PC-3 (cell line): ENCODE results near the gene RTKN. TPM values are rescaled to one million over a fixed set of nuclear protein-coding genes. Genes with fewer than 3 reads are reported as not detected.

ENCODE experiments used
- ATAC-seq: fragments of 200-7000 bp; cut with Tn5 transposase; 2 replicates; pipeline ENCODE4 v1.9.1; 2020; ENCODE audit warnings: mild to moderate bottlenecking, moderate library complexity
- BruUV-seq: library from RNA; stranded (reverse); fragments of 400-500 nt; replicated peaks from 2 replicates; lab custom pipeline; 2021; lab: Mats Ljungman, UMichigan
- CTCF ChIA-PET: fragments of 300-600 bp; sonication (Branson Sonifier 250); formaldehyde crosslinking; loops from one replicate; lab custom pipeline; 2022; ENCODE audit warnings: antibody characterized with exemption; lab: Charles Lee
- POLR2A ChIA-PET: fragments of 300-600 bp; sonication (Branson Sonifier 250); formaldehyde crosslinking; loops from one replicate; lab custom pipeline; 2022; ENCODE audit warnings: antibody characterized with exemption; ENCODE audit not compliant: unreplicated experiment; lab: Charles Lee
- DNase-seq: peaks from one replicate; pipeline ENCODE4 v3.0.0-alpha.2; 2015
- H2AFZ ChIP-seq: fragments of 300-600 bp; sonication (generic); 2 replicates; pipeline ENCODE4 v1.6.0; 2016; ENCODE audit warnings: antibody characterized with exemption, low read length
- H3F3A ChIP-seq: fragments of 300-600 bp; sonication (generic); one replicate; pipeline ENCODE4 v1.6.0; 2017; ENCODE audit warnings: antibody characterized with exemption, low read length, control low read depth, mild to moderate bottlenecking; ENCODE audit not compliant: unreplicated experiment
- H3K27ac ChIP-seq: fragments of 300-600 bp; sonication (generic); 2 replicates; pipeline ENCODE4 v1.5.1; 2016; ENCODE audit warnings: mild to moderate bottlenecking, low read length
- H3K27me3 ChIP-seq: fragments of 300-600 bp; sonication (generic); 2 replicates; pipeline ENCODE4 v1.6.1; 2016; ENCODE audit warnings: low read length, mixed read lengths
- H3K36me3 ChIP-seq: fragments of 300-600 bp; sonication (generic); 2 replicates; pipeline ENCODE4 v1.6.1; 2016; ENCODE audit warnings: low read depth, mixed run types, low read length, mixed read lengths
- H3K4me1 ChIP-seq: fragments of 300-600 bp; sonication (generic); 2 replicates; pipeline ENCODE4 v1.5.1; 2016; ENCODE audit warnings: low read length; ENCODE audit not compliant: insufficient read depth
- H3K4me2 ChIP-seq: fragments of 300-600 bp; sonication (generic); 2 replicates; pipeline ENCODE4 v1.6.0; 2016; ENCODE audit warnings: low read length
- H3K4me3 ChIP-seq: fragments of 300-600 bp; sonication (generic); 2 replicates; pipeline ENCODE4 v1.5.1; 2016; ENCODE audit warnings: mild to moderate bottlenecking, low read length, mixed read lengths
- H3K79me2 ChIP-seq: fragments of 300-600 bp; sonication (generic); 2 replicates; pipeline ENCODE4 v1.6.1; 2017; ENCODE audit warnings: low read length, mixed read lengths
- H3K9ac ChIP-seq: fragments of 300-600 bp; sonication (generic); 2 replicates; pipeline ENCODE4 v1.6.0; 2016; ENCODE audit warnings: mild to moderate bottlenecking, low read length
- H3K9me2 ChIP-seq: fragments of 300-600 bp; sonication (generic); replicated peaks from 2 replicates; pipeline ENCODE4 v1.6.1; 2016; ENCODE audit warnings: mixed run types, low read length, mixed read lengths
- H3K9me3 ChIP-seq: fragments of 300-600 bp; sonication (generic); 2 replicates; pipeline ENCODE4 v1.6.1; 2016; ENCODE audit warnings: low read length, mixed read lengths
- H4K20me1 ChIP-seq: fragments of 300-600 bp; sonication (generic); 2 replicates; pipeline ENCODE4 v1.6.1; 2016; ENCODE audit warnings: low read length, mixed read lengths
- EZH2 ChIP-seq: fragments of 300-600 bp; sonication (generic); IDR thresholded peaks from one replicate; pipeline ENCODE4 v1.6.1; 2017; ENCODE audit warnings: antibody characterized with exemption, mild to moderate bottlenecking, low read length; ENCODE audit not compliant: unreplicated experiment
- EZH2phosphoT487 ChIP-seq: fragments of 300-600 bp; sonication (generic); IDR thresholded peaks from 2 replicates; pipeline ENCODE4 v1.6.1; 2018; ENCODE audit warnings: mild to moderate bottlenecking, antibody characterized with exemption, low read length, borderline replicate concordance
- intact Hi-C: fragments of 100-400 bp; cut with micrococcal nuclease; formaldehyde crosslinking; loops from 2 replicates; pipeline ENCODE4 v1.9.0; 2023
- total RNA-seq: library from RNA; depleted of rRNA; stranded (reverse); fragments of >200 nt; gene quantifications from 2 replicates; pipeline ENCODE4 v1.2.3, GENCODE V29; 2014
- TF ChIP-seq, protein P1 (sequence below): fragments of 300-600 bp; sonication (generic); conservative IDR thresholded peaks from 2 replicates; pipeline ENCODE4 v1.5.1; 2017; ENCODE audit warnings: antibody characterized with exemption, low read depth, mild to moderate bottlenecking, low read length

Gene RTKN
- total RNA-seq, 1 experiment from 2014 or later: 90.5 TPM

DNA sequence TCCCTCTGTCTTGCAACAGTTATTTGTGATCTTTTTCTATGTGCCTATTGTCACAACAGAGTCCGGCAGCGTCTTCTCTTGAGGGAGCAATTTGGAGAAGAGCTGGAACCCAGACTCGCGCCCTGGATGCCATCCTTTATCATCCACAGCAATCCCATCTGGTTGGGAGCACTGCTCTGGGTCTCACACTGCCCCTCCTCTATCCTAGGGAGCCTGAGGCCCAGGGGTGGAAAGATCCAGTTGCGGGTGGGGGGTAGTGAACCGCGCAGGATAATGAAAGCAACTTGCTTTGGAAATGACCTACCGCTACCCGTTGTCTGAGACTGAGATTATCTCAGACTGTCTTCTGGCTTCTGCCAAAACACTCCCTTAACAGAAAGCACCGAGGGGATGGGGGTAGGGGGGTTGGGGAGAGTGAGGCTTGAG lies 17.2 kb upstream of the RTKN start:
- Histone ChIP-seq H3K27me3 (no peaks in the 10 kb centered on the region), H3K9me3 (no peaks in the 10 kb centered on the region), H3K4me3 (peak overlapping the region; percentile 100), H3K4me2 (peak overlapping the region; percentile 100), H4K20me1 (no peaks in the 10 kb centered on the region), H3K9ac (peak overlapping the region; percentile 84), H2AFZ (0 out of 2 replicates have a peak overlapping the region, but pooled peaks have one; percentile 53), H3K4me1 (peaks cover 27% of the 10 kb centered on the region), H3F3A (no peaks in the 10 kb centered on the region), H3K9me2 (no peaks in the 10 kb centered on the region), H3K79me2 (peaks cover 40% of the 10 kb centered on the region), H3K36me3 (peaks cover 5% of the 10 kb centered on the region; the same call in 1 of the 2 replicates), H3K27ac (peak overlapping the region; percentile 24; the same call in 1 of the 2 replicates)
- TF ChIP-seq EZH2: no peak
- TF ChIP-seq EZH2phosphoT487: no peak
- TF ChIP-seq, protein P1, sequence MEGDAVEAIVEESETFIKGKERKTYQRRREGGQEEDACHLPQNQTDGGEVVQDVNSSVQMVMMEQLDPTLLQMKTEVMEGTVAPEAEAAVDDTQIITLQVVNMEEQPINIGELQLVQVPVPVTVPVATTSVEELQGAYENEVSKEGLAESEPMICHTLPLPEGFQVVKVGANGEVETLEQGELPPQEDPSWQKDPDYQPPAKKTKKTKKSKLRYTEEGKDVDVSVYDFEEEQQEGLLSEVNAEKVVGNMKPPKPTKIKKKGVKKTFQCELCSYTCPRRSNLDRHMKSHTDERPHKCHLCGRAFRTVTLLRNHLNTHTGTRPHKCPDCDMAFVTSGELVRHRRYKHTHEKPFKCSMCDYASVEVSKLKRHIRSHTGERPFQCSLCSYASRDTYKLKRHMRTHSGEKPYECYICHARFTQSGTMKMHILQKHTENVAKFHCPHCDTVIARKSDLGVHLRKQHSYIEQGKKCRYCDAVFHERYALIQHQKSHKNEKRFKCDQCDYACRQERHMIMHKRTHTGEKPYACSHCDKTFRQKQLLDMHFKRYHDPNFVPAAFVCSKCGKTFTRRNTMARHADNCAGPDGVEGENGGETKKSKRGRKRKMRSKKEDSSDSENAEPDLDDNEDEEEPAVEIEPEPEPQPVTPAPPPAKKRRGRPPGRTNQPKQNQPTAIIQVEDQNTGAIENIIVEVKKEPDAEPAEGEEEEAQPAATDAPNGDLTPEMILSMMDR: no peak
- no TSS peak for BruUV-seq
- intact Hi-C loops: loop anchor here (1.0 to 5.0 kb wide), 3 partner anchors 24 to 262 kb away; partner anchors contain the start of genes AUP1, HTRA2, MTHFD2 and TTC31
- POLR2A ChIA-PET: interaction anchor here (1.1 kb wide), 1 partner anchor 19 kb away, joined by 4 read pairs; no protein-coding TSS in a partner anchor
- ATAC-seq: no peak
- CTCF ChIA-PET: no interaction called here
- DNase-seq: no peak

DNA sequence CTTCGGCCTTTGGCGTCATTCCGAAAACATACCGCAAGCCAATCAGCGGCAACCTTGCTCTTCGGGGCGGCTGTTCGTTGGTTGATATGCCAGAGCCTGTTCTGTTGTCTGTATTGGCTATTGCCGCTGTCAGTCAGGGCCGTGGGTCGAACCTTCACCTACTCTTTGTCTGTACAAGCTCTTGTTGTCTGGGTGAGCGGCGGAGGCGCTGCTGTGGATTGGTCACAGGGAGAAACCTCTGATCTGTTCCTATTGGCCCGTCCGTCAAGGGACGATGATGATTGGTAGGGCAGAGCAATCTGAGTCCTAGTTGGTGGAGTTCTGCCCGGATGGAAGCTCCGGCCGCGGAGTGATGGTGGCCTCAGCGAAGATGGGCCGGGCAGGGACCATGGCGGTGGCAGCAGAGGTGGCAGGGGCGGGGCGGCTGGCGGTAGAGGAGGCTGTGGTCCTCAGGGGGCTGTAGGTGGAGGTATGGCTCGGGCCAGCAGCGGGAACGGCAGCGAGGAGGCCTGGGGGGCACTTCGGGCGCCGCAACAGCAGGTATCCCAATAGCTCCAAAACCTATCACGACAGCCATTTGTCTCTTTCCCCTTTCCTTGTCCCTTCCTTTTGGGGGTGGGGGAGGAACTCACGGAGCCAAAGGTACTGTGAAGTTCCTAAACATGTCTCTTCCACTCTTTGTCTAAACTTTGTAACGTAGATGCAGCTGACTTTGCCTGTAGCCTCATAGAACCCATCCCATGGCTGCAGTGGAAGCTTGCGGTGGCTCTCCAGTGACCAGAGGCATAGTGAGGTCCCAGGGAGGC lies 16.6 kb upstream of the RTKN start, which contains the start of gene WBP1:
TSS of gene WBP1 (plus strand) at position 307 of the 806 bp plus-strand sequence. CDS start at position 472, 165 bp downstream.
- H3K9me3 ChIP-seq: no peaks in the 10 kb centered on the region
- H2AFZ ChIP-seq: peak within 1 kb of the TSS; percentile 88
- H3K9me2 ChIP-seq: no peaks in the 10 kb centered on the region
- peak; percentile 99 for DNase-seq
- H4K20me1 ChIP-seq: no peaks in the 10 kb centered on the region
- peaks cover 27% of the 10 kb centered on the region for H3K4me1 ChIP-seq
- H3F3A ChIP-seq: no peaks in the 10 kb centered on the region
- peaks cover 5% of the 10 kb centered on the region; the same call in 1 of the 2 replicates for H3K36me3 ChIP-seq
- H3K9ac ChIP-seq: peak within 1 kb of the TSS; percentile 92
- H3K4me2 ChIP-seq: peak within 1 kb of the TSS; percentile 100
- POLR2A ChIA-PET: interaction anchor here (1.0 to 1.1 kb wide), 2 partner anchors 9 to 18 kb away, joined by 4 to 9 read pairs; no protein-coding TSS in a partner anchor
- peaks cover 35% of the 10 kb centered on the region for H3K79me2 ChIP-seq
- peak; percentile 80 for ATAC-seq
- CTCF ChIA-PET: no interaction called here
- intact Hi-C loops: loop anchor here (1.0 to 5.0 kb wide), 3 partner anchors 25 to 261 kb away; partner anchors contain the start of genes AUP1, HTRA2, MTHFD2 and TTC31
- BruUV-seq: TSS peak; percentile 41
- TF ChIP-seq, protein P1: no peak
- TF ChIP-seq EZH2 (no peak), EZH2phosphoT487 (no peak)
- H3K27ac ChIP-seq: peak within 1 kb of the TSS; percentile 93
- H3K27me3 ChIP-seq: no peaks in the 10 kb centered on the region
- peak within 1 kb of the TSS; percentile 100 for H3K4me3 ChIP-seq
